NT2/D1 (cell line): ENCODE data around the gene ATP8B3.

Experiments
- SUZ12 ChIP-seq: IDR thresholded peaks from 2 replicates; pipeline ENCODE4 v1.6.1; 2011; ENCODE audit not compliant: insufficient read length, insufficient read depth; ENCODE audit errors: extremely low read depth
- YY1 ChIP-seq: IDR thresholded peaks from 2 replicates; pipeline ENCODE4 v1.6.1; 2011; ENCODE audit not compliant: insufficient read length, insufficient read depth
- ZNF274 ChIP-seq: IDR thresholded peaks from 2 replicates; pipeline ENCODE4 v1.6.1; 2011; ENCODE audit warnings: mild to moderate bottlenecking, low read depth, low read length

DNA sequence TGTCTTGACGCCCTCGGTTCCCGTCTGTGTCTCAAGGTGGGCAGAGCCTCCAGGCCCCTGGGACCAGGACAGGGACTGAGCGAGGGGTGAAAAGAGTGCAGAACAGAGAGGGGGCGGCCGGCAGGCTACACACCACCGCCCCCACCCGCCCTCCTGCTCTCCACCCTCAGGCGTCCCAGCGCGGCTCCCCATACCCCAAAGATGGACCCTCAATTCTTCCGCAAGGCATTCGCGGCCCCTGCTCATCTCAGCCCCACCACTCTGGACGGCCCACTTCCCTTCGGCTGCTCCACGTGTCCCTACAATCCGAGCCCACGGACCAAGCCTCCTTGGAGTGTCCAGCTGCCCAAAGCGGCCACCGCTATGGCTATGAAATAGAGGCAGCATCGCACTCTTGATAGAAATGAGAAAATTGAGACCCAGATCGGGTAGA, 49.5 kb upstream of the ATP8B3 start:
- TF ChIP-seq SUZ12 (no peak), ZNF274 (no peak), YY1 (no peak)
